ENCODE measurements around the gene PLPPR5.

GRCh38 chr1:98975810-98976209 lies 28.9 kb downstream of the PLPPR5 start:
- TF ChIP-seq CTCF (conservative IDR thresholded peaks at IDR 0.05; ENCODE audit: low read depth, low read length): no peak
- TF ChIP-seq POLR2A (IDR thresholded peaks at IDR 0.05; ENCODE audit: low read depth, low read length): no peak
- no peak for TF ChIP-seq CEBPB (IDR thresholded peaks at IDR 0.05; ENCODE audit: low read depth, low read length)
- no peak for TF ChIP-seq RAD21 (IDR thresholded peaks at IDR 0.05; ENCODE audit: low read length)
- TF ChIP-seq CHD1 (IDR thresholded peaks at IDR 0.05; ENCODE audit: low read depth, low read length): no peak
- TF ChIP-seq SMC3 (IDR thresholded peaks at IDR 0.05; ENCODE audit: low read depth, low read length): no peak
- no peak for TF ChIP-seq RFX5 (IDR thresholded peaks at IDR 0.05; ENCODE audit: low read depth, low read length)
- no peak for TF ChIP-seq ELK1 (IDR thresholded peaks at IDR 0.05; ENCODE audit: borderline replicate concordance, low read depth, low read length)
- no peak for TF ChIP-seq RCOR1 (IDR thresholded peaks at IDR 0.05; ENCODE audit: insufficient replicate concordance, low read length)
- TF ChIP-seq, protein P1, sequence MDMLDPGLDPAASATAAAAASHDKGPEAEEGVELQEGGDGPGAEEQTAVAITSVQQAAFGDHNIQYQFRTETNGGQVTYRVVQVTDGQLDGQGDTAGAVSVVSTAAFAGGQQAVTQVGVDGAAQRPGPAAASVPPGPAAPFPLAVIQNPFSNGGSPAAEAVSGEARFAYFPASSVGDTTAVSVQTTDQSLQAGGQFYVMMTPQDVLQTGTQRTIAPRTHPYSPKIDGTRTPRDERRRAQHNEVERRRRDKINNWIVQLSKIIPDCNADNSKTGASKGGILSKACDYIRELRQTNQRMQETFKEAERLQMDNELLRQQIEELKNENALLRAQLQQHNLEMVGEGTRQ (IDR thresholded peaks at IDR 0.05; ENCODE audit: low read depth, low read length): peak; percentile 17; the same call in 1 of the 2 replicates
- TF ChIP-seq FOS (IDR thresholded peaks at IDR 0.05; ENCODE audit: low read depth, low read length): no peak
